ENCODE results near the gene WDR83. TPM values are rescaled to one million over a fixed set of nuclear protein-coding genes. Genes with fewer than 3 reads are reported as not detected.

The WDR83 gene
- total and polyA plus RNA-seq, 4 donors = 7.9 to 15.8 (median 11.8) TPM

- Histone ChIP-seq H3K36me3 (ENCODE audit: control insufficient read depth in 4 of 4, insufficient read depth in 4 of 4, low read length in 4 of 4) (peaks cover 12 to 37% (median 25%) of the 10 kb centered on the region in 4 donors), H3K9me3 (ENCODE audit: control insufficient read depth in 4 of 4, insufficient read depth in 3 of 4, low read length in 3 of 4) (no peaks in the 10 kb centered on the region), H3K27ac (ENCODE audit: low read depth in 1 of 2, low read length in 1 of 2) (no peak overlapping the region), H3K9ac (ENCODE audit: insufficient read depth in 1 of 2, low read length in 2 of 2) (no peak overlapping the region), H3K4me3 (no peak overlapping the region), H3K27me3 (ENCODE audit: control insufficient read depth in 3 of 3, insufficient read depth in 3 of 3, low read length in 2 of 3) (no peaks in the 10 kb centered on the region), H3K4me1 (ENCODE audit: control insufficient read depth in 5 of 5, insufficient read depth in 5 of 5, low read length in 5 of 5) (peaks cover 0 to 3% (median 0%) of the 10 kb centered on the region in 5 donors)
- no peak for ATAC-seq (ENCODE audit: insufficient read depth, low FRiP score)
- no peak for DNase-seq
- TF ChIP-seq, protein P1, sequence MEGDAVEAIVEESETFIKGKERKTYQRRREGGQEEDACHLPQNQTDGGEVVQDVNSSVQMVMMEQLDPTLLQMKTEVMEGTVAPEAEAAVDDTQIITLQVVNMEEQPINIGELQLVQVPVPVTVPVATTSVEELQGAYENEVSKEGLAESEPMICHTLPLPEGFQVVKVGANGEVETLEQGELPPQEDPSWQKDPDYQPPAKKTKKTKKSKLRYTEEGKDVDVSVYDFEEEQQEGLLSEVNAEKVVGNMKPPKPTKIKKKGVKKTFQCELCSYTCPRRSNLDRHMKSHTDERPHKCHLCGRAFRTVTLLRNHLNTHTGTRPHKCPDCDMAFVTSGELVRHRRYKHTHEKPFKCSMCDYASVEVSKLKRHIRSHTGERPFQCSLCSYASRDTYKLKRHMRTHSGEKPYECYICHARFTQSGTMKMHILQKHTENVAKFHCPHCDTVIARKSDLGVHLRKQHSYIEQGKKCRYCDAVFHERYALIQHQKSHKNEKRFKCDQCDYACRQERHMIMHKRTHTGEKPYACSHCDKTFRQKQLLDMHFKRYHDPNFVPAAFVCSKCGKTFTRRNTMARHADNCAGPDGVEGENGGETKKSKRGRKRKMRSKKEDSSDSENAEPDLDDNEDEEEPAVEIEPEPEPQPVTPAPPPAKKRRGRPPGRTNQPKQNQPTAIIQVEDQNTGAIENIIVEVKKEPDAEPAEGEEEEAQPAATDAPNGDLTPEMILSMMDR (IDR thresholded peaks at IDR 0.05; ENCODE audit: control extremely low read depth, extremely low read depth) = no peak
- 93 to 96% methylated on average over 9 of the region's 9 CpGs for WGBS, 2 donors
Measured at GRCh38 chr19:12680034-12680433, 13.4 kb downstream of the WDR83 start.

DNA sequence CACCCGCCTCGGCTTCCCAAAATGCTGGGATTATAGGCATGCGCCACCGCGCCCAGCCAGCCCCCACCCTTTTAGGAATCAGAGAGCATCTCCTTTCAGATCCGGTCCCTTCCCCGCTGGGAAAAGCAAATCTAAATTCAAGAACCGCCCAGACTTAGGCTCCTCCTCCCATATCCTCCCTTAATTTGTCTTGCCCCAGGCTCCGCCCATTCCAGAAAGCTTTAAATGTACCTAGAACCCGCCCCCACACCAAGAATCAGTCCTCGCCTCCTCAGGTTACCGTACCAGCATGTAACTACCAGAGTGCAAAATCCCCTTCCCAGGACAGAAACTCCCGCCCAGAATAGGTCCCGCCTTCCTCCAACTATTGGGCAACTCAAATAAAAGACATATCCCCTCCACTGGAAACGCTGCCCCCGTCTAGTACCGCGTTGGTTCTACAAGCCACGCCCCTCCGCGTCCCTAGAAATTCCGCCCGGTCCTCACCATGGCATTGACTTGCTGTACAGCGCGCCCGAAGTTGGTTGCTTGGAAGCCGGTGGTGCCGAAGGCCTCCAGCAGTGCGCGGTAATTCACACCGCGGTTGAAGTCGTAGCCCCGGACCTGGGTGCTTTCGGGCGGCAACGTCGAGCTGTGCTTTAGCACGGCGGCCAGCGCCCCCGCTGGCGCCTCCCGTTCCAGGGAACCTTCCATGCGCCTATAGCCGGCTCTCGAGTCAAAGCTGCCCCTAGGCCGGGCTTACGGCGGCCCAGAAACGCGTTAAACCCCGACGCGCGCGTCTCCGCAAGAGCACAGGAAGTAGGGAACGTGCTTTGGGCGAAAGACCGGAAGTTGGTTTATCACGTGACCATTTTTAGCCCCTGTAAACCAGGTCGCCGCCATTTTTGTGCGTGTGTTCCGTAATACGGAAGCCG is 14.7 kb downstream of the WDR83 start, which contains the start of gene DHPS:
Gene DHPS (minus strand): TSS at position 807 of the 914 bp plus-strand sequence. CDS start 114 bp downstream, at position 693.
- peak; percentile 95 to 100 (median 98) for DNase-seq
- Histone ChIP-seq H3K4me1 (ENCODE audit: control insufficient read depth in 5 of 5, insufficient read depth in 5 of 5, low read length in 5 of 5) (peaks cover 0 to 3% (median 0%) of the 10 kb centered on the region in 5 donors), H3K4me3 (peak within 1 kb of the TSS; percentile 75), H3K27me3 (ENCODE audit: control insufficient read depth in 3 of 3, insufficient read depth in 3 of 3, low read length in 2 of 3) (no peaks in the 10 kb centered on the region), H3K27ac (ENCODE audit: low read depth in 1 of 2, low read length in 1 of 2) (peak within 1 kb of the TSS; percentile 94 to 96), H3K9ac (ENCODE audit: insufficient read depth in 1 of 2, low read length in 2 of 2) (peak within 1 kb of the TSS; percentile 69 to 98), H3K9me3 (ENCODE audit: control insufficient read depth in 4 of 4, insufficient read depth in 3 of 4, low read length in 3 of 4) (no peaks in the 10 kb centered on the region), H3K36me3 (ENCODE audit: control insufficient read depth in 4 of 4, insufficient read depth in 4 of 4, low read length in 4 of 4) (peaks cover 3 to 26% (median 17%) of the 10 kb centered on the region in 4 donors)
- WGBS, 2 donors = 0% methylated on average over 63 to 68 of the region's 68 CpGs
- TF ChIP-seq, protein P1 (IDR thresholded peaks at IDR 0.05; ENCODE audit: control extremely low read depth, extremely low read depth) = no peak
- peak; percentile 83 for ATAC-seq (ENCODE audit: insufficient read depth, low FRiP score)

- peaks cover 0 to 3% (median 0%) of the 10 kb centered on the region in 4 donors for H3K36me3 ChIP-seq (ENCODE audit: control insufficient read depth in 4 of 4, insufficient read depth in 4 of 4, low read length in 4 of 4)
- no peak overlapping the region for H3K9ac ChIP-seq (ENCODE audit: insufficient read depth in 1 of 2, low read length in 2 of 2)
- ATAC-seq (ENCODE audit: insufficient read depth, low FRiP score) = no peak
- H3K27ac ChIP-seq (ENCODE audit: low read depth in 1 of 2, low read length in 1 of 2) = no peak overlapping the region
- no peak for DNase-seq
- peaks cover 0 to 2% (median 0%) of the 10 kb centered on the region in 5 donors for H3K4me1 ChIP-seq (ENCODE audit: control insufficient read depth in 5 of 5, insufficient read depth in 5 of 5, low read length in 5 of 5)
- TF ChIP-seq, protein P1 (IDR thresholded peaks at IDR 0.05; ENCODE audit: control extremely low read depth, extremely low read depth) = no peak
- H3K27me3 ChIP-seq (ENCODE audit: control insufficient read depth in 3 of 3, insufficient read depth in 3 of 3, low read length in 2 of 3) = no peaks in the 10 kb centered on the region
- 84 to 88% methylated on average over 3 of the region's 3 CpGs for WGBS, 2 donors
- no peak overlapping the region for H3K4me3 ChIP-seq
- H3K9me3 ChIP-seq (ENCODE audit: control insufficient read depth in 4 of 4, insufficient read depth in 3 of 4, low read length in 3 of 4) = no peaks in the 10 kb centered on the region
Measured at GRCh38 chr19:12685831-12686230, 19.2 kb downstream of the WDR83 start.
